Endothelial cell of umbilical vein (primary cell): ENCODE results near the gene GSKIP. TPM values are rescaled to one million over a fixed set of nuclear protein-coding genes. Genes with fewer than 3 reads are reported as not detected.

ENCODE experiments used
- BruUV-seq: library from RNA; stranded (reverse); fragments of 400-500 nt; replicated peaks from 2 replicates; lab custom pipeline; 2021; lab: Mats Ljungman, UMichigan
- CTCF ChIA-PET: fragments of 300-600, 350-600 bp; sonication (Branson Sonifier 250); formaldehyde crosslinking; loops from one replicate; lab custom pipeline; 2021; ENCODE audit warnings: antibody characterized with exemption, inconsistent platforms; lab: Charles Lee
- POLR2A ChIA-PET: fragments of 300-600, 350-600 bp; sonication (Branson Sonifier 250); formaldehyde crosslinking; loops from one replicate; lab custom pipeline; 2021; ENCODE audit warnings: antibody characterized with exemption, inconsistent platforms; lab: Charles Lee
- DNase-seq: peaks from one replicate; pipeline ENCODE4 v3.0.0-alpha.2; 2011; ENCODE audit warnings: low read depth, low spot score
- FAIRE-seq: peaks from 2 replicates; lab custom pipeline; 2011; peaks lifted over from hg19 to GRCh38; lab: Jason Lieb, UNC
- H2AFZ ChIP-seq: 2 replicates; pipeline ENCODE4 v1.6.0; 2012; ENCODE audit warnings: low read depth, low read length, control low read depth, inconsistent platforms
- H3K27ac ChIP-seq: 2 replicates; pipeline ENCODE4 v1.5.1; 2011; ENCODE audit warnings: low read depth, mild to moderate bottlenecking, control low read depth, low read length, moderate library complexity; ENCODE audit not compliant: insufficient read depth
- H3K27me3 ChIP-seq, 2 experiments: 2 replicates each; pipeline versions ENCODE4 v1.6.0 to v1.6.1; 2011; ENCODE audit warnings: low read length in 2 of 2, mixed read lengths in 1 of 2; ENCODE audit not compliant: control insufficient read depth in 2 of 2, insufficient read depth in 2 of 2
- H3K36me3 ChIP-seq, 2 experiments: 2 replicates in 1 of 2; 3 replicates in 1 of 2; pipeline ENCODE4 v1.5.1; 2011; ENCODE audit warnings: low read length in 2 of 2, mild to moderate bottlenecking in 1 of 2, moderate library complexity in 1 of 2; ENCODE audit not compliant: control insufficient read depth in 2 of 2, insufficient read depth in 2 of 2; ENCODE audit errors: extremely low read depth in 1 of 2
- H3K4me1 ChIP-seq: 3 replicates; pipeline ENCODE4 v1.5.1; 2011; ENCODE audit warnings: mild to moderate bottlenecking, low read length; ENCODE audit not compliant: control insufficient read depth, insufficient read depth; ENCODE audit errors: extremely low read depth
- H3K4me2 ChIP-seq: 2 replicates; pipeline ENCODE4 v1.6.1; 2011; ENCODE audit warnings: low read length, control low read depth, mixed read lengths; ENCODE audit not compliant: insufficient read depth
- H3K4me3 ChIP-seq, 3 experiments: fragments of 200-600 bp in 1 of 3; sonication (generic), shearing (Covaris generic) in 1 of 3; replicated peaks in 1 of 3; 2 replicates each; pipeline ENCODE4 v1.5.1; 2011 to 2016; ENCODE audit warnings: control low read depth in 3 of 3, low read length in 3 of 3, mild to moderate bottlenecking in 2 of 3, inconsistent platforms in 1 of 3, low read depth in 1 of 3, moderate library complexity in 1 of 3; ENCODE audit not compliant: insufficient read depth in 1 of 3
- H3K79me2 ChIP-seq: 2 replicates; pipeline ENCODE4 v1.6.0; 2012; ENCODE audit warnings: low read length, inconsistent platforms; ENCODE audit not compliant: control insufficient read depth, insufficient read depth
- H3K9ac ChIP-seq: replicated peaks from 2 replicates; pipeline ENCODE3; 2011; ENCODE audit warnings: low read length, control low read depth; ENCODE audit not compliant: insufficient read depth; ENCODE audit errors: extremely low read depth
- H3K9me1 ChIP-seq: replicated peaks from 3 replicates; pipeline ENCODE4 v1.6.0; 2011; ENCODE audit warnings: mild to moderate bottlenecking, low read length; ENCODE audit not compliant: control insufficient read depth, insufficient read depth; ENCODE audit errors: extremely low read depth
- H3K9me3 ChIP-seq: replicated peaks from 2 replicates; pipeline ENCODE4 v1.5.1; 2012; ENCODE audit warnings: low read length, inconsistent platforms; ENCODE audit not compliant: control insufficient read depth, insufficient read depth
- H4K20me1 ChIP-seq: replicated peaks from 2 replicates; pipeline ENCODE3; 2011; ENCODE audit warnings: mild to moderate bottlenecking, low read length; ENCODE audit not compliant: control insufficient read depth, insufficient read depth; ENCODE audit errors: extremely low read depth
- CTCF ChIP-seq, 2 donors: IDR thresholded peaks; 1 replicate in 1 of 2; 2 replicates in 1 of 2; pipeline ENCODE4 v1.5.1; 2011; ENCODE audit warnings: low read length in 2 of 2, mild to moderate bottlenecking in 2 of 2, moderate library complexity in 2 of 2, control low read depth in 1 of 2, inconsistent platforms in 1 of 2, low read depth in 1 of 2; ENCODE audit not compliant: insufficient read depth in 1 of 2; ENCODE audit errors: extremely low read depth in 1 of 2
- EZH2 ChIP-seq: IDR thresholded peaks from 2 replicates; pipeline ENCODE4 v1.6.1; 2012; ENCODE audit warnings: borderline replicate concordance, low read depth, mild to moderate bottlenecking, moderate library complexity, low read length, inconsistent platforms; ENCODE audit not compliant: severe bottlenecking
- FOS ChIP-seq: IDR thresholded peaks from 2 replicates; pipeline ENCODE4 v1.6.1; 2011; ENCODE audit warnings: mild to moderate bottlenecking, low read length, moderate library complexity, borderline replicate concordance; ENCODE audit not compliant: insufficient read depth
- GATA2 ChIP-seq: IDR thresholded peaks from 2 replicates; pipeline ENCODE4 v1.7.0; 2011; ENCODE audit warnings: low read depth, mild to moderate bottlenecking, moderate library complexity, mixed read lengths, low read length; ENCODE audit not compliant: insufficient read length, insufficient read depth
- JUN ChIP-seq: IDR thresholded peaks from 2 replicates; pipeline ENCODE4 v1.6.1; 2011; ENCODE audit warnings: borderline replicate concordance, low read depth; ENCODE audit not compliant: insufficient read length, insufficient read depth
- MYC ChIP-seq: IDR thresholded peaks from one replicate; pipeline ENCODE4 v1.6.1; 2011; ENCODE audit warnings: mild to moderate bottlenecking, low read depth, low read length
- POLR2A ChIP-seq: IDR thresholded peaks from 2 replicates; pipeline ENCODE4 v1.6.1; 2012; ENCODE audit warnings: low read depth, mild to moderate bottlenecking, control low read depth, low read length
- POLR2AphosphoS5 ChIP-seq: IDR thresholded peaks from 2 replicates; pipeline ENCODE4 v1.6.1; 2012; ENCODE audit warnings: low read depth, mild to moderate bottlenecking, control low read depth, low read length, moderate library complexity; ENCODE audit not compliant: insufficient read depth
- dilution Hi-C: fragments of 300-500 bp; cut with MboI; formaldehyde crosslinking; loops from one replicate; pipeline ENCODE4 v1.15.0; 2019; ENCODE audit warnings: low sequenced_read_pairs; ENCODE audit not compliant: extremely low pct_ligation_motif_present
- intact Hi-C: fragments of 100-400 bp; cut with micrococcal nuclease; formaldehyde crosslinking; loops from one replicate; pipeline ENCODE4 v1.10.0; 2022
- polyA plus RNA-seq, 4 experiments: library from polyadenylated mRNA; depleted of rRNA in 3 of 4; stranded (reverse) in 3 of 4; unstranded in 1 of 4; fragments of >200 nt; gene quantifications; 2 replicates each; pipeline versions ENCODE4 v1.2.1 to v1.2.3, GENCODE V29; 2011 to 2012; ENCODE audit warnings: missing spikeins in 1 of 4
- total RNA-seq: library from RNA; stranded (reverse); gene quantifications from 2 replicates; pipeline ENCODE4 v1.2.3, GENCODE V29; 2021
- TF ChIP-seq, protein P1 (sequence below): IDR thresholded peaks from 2 replicates; pipeline ENCODE4 v1.6.1; 2011; ENCODE audit not compliant: insufficient read depth, insufficient read length

The GSKIP gene
- total and polyA plus RNA-seq, 2 donors (not counting 3 experiments of a cell fraction or from before 2014, with no cell fraction given): 9.2 to 15.9 TPM

GRCh38 chr14:96349286-96350075 lies 13.8 kb upstream of the GSKIP start:
- Histone ChIP-seq H3K9me3 (no peaks in the 10 kb centered on the region), H3K4me2 (no peak overlapping the region), H4K20me1 (no peaks in the 10 kb centered on the region), H2AFZ (no peak overlapping the region), H3K27ac (no peak overlapping the region), H3K9me1 (no peaks in the 10 kb centered on the region), H3K79me2 (peaks cover 6% of the 10 kb centered on the region), H3K9ac (no peak overlapping the region), H3K36me3 (no peaks in the 10 kb centered on the region), H3K27me3 (no peaks in the 10 kb centered on the region), H3K4me3 (no peak overlapping the region), H3K4me1 (no peaks in the 10 kb centered on the region)
- no peak for TF ChIP-seq EZH2
- TF ChIP-seq POLR2A: no peak
- TF ChIP-seq MYC: no peak
- TF ChIP-seq GATA2: no peak
- TF ChIP-seq POLR2AphosphoS5: no peak
- TF ChIP-seq, protein P1, sequence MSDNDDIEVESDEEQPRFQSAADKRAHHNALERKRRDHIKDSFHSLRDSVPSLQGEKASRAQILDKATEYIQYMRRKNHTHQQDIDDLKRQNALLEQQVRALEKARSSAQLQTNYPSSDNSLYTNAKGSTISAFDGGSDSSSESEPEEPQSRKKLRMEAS: no peak
- TF ChIP-seq JUN: no peak
- TF ChIP-seq CTCF (IDR thresholded peaks at IDR 0.05; ENCODE audit: extremely low read depth in 1 of 2, insufficient read depth in 1 of 2, low read depth in 1 of 2, low read length in 2 of 2): no peak
- no peak for TF ChIP-seq FOS
- FAIRE-seq (no peak), DNase-seq (no peak)
- intact Hi-C loops: no loop called here
- ChIA-PET CTCF (interaction anchor here (0.6 kb wide), 1 partner anchor 36 kb away, joined by 3 read pairs; no protein-coding TSS in a partner anchor), POLR2A (no interaction called here)
- dilution Hi-C loops: no loop called here
- no TSS peak for BruUV-seq
